HG02642 (cell line): Measurements from ENCODE around the gene DLG4.
"Not testable (repeated sequence)": the region's sequence is repeated elsewhere in the genome, so short reads cannot be mapped to it uniquely, and the experiment has no call there.

ENCODE experiments used
- ATAC-seq: cut with Tn5 transposase; IDR thresholded peaks from one replicate; pipeline ENCODE4 v1.9.1; 2021; ENCODE audit warnings: mild to moderate bottlenecking; ENCODE audit not compliant: unreplicated experiment, poor library complexity

Gene DLG4

DNA sequence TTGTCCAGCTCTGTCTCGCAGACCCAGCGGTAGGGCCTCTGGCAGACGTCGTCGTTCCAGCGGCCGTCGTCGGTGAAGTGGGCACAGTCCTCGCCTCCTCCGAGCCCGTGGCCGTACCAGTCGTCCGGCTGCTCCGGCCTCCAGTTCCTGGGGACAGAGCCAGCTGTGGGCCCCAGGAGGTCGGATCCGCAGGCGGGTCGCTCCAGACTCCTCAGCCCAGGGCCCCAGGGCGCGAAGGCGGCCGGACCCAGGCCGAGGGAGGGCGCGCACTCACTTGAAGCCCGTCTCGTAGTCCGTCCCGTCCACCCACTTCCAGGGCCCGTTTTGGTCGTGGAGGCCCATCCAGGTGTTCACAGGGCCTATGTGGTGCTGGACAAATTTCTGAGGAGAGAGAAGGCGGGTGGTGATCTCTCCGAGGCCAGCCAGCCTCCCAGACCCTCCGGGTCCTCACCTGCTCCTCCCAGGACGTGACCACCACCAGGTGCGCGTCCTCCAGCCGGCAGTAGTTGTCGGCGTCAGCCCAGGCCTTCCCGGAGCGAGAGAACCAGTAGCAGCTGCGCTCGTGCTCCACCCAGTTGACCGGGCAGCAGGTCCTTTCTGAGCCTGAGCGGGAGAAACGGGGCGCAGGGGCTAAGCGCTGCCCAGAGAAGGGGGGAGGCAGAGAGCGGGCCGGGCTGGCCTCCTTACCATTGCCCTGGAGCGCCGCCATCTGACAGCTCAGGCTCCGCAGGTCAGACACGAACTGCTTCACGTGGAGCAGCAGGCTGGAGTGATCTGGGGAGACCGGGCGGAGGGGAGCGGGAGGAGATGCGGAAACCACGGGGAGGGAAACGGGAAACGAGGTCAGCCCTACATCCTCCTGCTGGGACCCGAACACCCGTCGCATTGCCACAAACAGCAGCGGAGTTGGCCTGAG, 45.7 kb downstream of the DLG4 start:
- no peak for ATAC-seq

DNA sequence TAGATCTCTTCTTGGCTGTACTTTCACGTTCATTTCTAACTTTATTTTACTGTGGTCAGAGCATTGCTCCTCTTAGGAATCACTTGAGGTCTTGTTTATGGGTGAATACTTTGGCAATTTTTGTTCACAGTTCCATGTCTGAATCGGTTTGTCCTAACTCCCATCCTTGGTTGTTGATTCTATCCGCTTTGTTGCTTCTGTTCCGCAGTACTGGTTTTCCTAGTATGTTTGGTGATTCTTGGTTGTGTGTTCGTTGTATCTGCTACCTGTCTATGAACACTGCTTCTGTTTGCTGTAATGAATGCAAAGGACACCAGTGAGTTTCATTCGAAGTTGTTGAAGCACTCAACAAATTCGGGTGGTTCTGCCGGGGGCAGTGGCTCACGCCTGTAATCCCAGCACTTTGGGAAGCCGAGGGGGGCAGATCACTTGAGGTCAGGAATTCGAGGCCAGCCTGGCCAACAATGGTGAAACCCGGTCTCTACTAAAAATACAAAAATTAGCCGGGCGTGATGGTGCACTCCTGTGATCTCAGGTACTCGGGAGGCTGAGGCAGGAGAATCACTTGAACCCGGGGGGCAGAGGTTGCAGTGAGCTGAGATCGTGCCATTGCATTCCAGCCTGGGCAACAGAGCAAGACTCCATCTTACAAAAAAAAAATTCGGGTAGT, 47.0 kb downstream of the DLG4 start:
- ATAC-seq, result not testable (repeated sequence)

DNA sequence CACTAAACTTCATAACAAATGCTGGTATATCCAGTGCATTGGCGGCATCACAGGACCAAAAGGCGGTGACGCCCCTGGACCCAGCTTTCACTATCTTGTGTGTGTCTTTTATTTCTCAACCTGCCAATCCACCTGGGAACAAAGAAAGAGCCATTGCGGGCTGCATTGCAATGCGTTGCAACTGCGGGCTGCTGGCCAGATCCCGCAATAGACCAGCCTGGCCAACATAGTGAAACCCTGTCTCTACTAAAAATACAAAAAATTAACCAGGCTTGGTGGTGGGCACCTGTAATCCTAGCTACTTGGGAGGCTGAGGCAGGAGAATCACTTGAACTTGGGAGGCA, 50.1 kb downstream of the DLG4 start:
- not testable (repeated sequence) for ATAC-seq

DNA sequence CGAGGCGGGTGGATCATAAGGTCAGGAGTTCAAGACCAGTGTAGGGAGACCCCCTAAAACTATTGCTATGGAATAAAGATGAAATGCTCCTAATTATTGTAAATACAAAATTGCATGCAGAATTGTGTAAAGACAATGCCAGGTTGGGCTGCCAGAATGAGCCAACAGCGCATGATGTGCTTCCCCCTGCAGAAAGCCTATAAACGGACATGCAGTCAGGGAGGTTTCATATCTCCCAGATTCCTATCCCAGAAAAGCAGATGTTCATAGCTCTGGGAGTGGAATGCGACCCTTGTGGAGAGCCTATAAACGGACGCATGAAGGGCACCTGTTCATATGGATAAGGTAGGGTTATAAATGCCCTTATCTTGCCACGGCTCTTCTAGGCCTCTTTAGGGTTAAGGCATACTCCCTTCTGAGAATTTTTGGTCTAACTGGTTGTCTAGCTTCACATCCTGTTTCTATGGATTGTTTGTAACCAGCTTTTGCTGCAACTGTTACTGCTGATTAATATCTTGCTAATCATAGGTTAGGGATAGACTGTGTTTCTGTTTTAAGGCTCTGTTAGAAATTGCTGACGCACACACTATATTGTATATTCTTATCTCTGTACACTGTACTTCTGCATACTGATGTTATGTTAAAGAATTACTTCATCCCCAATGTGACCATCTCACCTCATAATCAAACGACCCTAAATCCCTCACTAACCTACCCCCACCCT, 50.6 kb downstream of the DLG4 start:
- ATAC-seq, result not testable (repeated sequence)

DNA sequence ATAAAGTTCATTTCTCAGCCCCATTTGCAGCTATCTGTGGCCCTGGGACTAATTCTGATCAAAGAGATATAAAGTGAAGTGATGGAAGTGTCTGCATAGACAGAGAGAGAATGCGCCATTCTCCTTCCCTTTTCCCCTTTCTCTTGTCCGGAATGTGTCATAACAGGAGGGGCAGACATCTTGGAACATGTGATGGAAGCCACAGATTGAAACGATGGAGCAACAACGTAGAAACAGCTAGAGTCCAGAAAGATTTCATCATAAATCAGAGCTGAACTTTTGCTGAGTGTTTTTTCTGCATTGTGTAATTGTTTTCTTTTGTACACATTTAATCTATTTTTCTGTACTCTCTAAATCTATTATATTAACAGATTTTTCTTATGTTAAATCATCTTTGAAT, 51.8 kb downstream of the DLG4 start:
- ATAC-seq, result no peak

DNA sequence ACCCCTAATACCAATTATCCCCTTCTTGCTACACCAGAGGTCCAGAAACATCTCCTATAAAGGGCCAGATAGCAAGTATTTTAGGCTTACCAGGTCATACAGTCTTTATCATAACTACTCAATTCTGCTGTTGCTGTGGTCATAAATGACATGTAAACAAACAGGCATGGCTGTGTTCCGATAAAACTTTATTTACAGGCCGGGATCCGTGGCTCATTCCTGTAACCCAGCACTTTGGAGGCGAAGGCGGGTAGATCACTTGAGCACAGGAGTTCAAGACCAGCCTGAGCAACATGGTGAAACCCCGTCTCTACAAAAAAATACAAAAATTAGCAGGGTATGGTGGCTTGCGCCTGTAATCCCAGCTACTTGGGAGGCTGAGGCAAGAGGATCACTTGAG, 52.8 kb downstream of the DLG4 start:
- ATAC-seq, result no peak

DNA sequence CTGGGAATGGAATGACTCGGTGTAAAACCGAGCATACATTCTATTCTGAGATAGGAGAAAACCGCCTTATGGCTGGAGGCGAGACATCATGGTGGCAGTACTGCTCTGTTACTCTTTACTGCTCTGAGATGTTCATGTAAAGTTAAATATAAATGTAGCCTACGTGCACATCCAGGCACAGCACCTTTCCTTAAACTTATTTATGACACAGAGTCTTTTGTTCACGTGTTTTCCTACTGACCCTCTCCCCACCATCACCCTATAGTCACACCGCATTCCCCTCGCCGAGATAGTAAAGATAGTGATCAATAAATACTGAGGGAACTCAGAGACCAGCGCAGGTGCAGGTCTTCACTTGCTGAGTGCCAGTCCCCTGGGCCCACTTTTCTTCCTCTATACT, 60.1 kb downstream of the DLG4 start:
- ATAC-seq, result not testable (repeated sequence)

DNA sequence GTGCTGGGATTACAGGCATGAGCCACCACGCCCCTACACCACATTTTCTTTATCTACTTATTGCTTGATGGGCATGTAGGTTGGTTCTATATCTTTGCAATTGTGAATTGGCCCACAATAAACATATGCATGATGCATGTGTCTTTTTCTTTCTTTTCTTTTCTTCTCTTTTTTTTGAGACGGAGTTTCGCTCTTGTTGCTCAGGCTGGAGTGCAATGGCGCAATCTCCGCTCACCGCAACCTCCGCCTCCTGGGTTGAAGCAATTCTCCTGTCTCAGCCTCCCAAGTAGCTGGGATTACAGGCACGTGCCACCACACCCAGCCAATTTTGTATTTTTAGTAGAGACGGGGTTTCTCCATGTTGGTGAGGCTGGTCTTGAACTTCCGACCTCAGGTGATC, 61.2 kb downstream of the DLG4 start:
- ATAC-seq, result not testable (repeated sequence)

DNA sequence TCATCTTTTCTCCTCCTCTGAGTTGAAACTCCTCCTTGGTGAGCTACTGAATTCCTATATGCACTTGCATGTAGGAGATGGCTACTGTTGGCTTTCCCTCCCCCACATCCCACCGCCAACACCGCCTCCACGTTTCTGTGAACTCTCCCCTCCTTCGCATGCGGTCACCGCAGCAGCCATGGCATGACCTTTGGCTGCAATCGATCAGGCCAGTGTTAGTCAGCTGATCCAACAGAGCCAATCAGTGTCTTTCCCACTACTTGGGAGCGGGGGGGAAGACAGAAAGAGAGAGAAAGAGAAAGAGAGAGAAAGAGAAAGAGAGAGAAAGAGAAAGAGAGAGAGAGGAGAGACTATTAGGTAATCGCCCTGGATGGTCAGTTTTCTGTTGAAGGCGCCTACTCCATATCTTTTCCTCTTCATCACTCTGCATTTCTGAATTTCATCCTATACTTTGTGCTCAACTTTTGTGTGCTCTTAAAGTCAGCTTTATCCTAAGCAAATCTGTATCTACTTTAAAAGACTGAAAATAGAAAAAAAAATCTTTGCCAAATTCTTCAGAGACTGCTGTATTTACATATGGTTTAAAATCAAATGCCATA, 63.2 kb downstream of the DLG4 start:
- no peak for ATAC-seq

DNA sequence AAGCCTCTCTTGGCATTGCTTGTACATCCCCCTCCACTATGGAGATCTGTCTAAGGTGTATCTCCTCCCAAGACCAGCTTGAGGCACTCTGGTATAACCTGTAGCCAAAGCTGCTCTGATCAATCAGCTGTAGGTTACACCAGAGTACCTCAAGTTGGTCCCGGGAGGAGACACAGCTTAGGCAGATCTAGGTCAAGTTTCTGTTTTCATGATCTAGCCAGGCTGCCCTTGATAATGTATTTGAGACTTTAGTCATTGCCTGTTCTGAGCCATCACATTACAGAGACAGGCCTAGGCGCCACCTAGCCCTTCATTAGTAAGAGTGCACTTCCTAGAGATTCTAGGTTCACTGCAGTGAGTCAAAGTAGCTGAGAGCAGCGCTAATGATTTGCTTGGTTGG, 71.9 kb downstream of the DLG4 start:
- ATAC-seq, result no peak

DNA sequence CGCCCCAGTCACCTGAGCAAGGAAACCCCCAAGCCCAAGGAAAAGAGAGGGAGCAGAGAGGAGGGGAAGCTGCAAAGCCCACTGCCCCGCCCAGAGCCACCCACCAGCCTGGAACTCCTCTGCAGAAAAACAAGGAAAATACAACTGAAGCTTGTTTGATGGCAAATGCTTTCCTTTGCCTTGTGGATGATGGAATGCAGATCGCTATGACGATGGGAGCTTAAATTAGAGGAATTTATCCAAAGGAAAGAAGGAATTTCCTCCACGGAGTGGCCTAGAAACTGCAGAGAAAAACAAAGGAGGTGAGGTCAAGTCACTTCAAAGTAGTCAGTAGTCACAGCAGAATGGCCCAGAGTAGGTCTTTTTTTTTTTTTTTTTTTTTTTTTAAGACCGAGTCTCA, 73.5 kb downstream of the DLG4 start:
- ATAC-seq, result no peak

DNA sequence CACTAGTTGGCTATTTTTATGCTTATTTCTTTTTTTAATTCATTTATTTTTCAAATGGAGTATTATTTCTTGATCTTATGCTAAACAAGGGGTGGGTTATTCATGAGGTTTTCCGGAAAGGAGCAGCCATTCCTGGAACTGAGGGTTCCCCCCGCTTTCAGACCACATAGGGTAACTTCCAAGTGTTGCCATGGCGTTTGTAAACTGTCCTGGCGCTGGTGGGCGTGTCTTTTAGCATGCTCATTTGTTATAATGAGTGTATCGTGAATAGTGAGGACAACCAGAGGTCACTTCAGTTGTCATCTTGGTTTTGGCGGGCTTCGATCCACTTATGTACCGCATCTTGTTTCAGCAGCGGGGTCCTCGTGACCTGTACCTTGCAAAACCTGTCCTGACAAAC, 75.4 kb downstream of the DLG4 start:
- ATAC-seq, result no peak

DNA sequence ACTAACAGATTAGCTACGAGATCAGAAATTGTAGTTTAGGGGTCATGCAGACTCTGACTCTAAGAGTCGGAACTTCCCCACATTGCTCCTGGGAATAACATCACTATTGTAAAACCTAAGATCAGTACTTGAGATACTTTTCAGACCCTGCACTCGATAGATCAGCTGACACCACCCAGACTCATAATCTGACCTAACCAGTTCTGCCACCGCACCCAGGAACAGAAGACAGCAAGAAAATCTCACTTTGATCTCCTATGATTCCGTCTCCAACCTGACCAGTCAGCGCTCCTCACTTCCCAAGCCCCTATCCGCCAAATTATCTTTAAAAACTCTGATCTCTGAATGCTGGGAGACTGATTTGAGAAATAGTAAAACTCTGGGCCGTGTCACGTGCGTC, 77.8 kb downstream of the DLG4 start:
- ATAC-seq, result no peak

DNA sequence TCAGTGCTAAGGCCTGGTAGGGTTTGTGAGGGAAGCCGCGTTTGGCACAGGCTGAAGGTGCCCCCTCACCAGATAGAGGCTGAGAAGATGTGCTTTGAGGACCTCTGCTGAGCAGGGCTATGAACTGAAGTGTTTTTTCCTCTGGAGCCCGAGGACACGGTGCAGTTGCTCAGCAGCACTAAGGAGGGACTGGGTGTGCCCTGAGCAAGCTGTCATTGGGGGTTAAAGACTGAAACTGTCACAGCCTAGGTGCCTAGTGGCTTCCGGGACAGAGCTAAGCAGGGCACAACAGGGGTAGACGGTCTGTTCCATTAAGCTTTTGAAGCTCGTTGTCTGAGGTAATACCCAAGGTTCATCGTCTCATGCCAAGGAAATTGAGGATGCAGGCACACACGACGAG, 80.2 kb downstream of the DLG4 start:
- ATAC-seq, result no peak

DNA sequence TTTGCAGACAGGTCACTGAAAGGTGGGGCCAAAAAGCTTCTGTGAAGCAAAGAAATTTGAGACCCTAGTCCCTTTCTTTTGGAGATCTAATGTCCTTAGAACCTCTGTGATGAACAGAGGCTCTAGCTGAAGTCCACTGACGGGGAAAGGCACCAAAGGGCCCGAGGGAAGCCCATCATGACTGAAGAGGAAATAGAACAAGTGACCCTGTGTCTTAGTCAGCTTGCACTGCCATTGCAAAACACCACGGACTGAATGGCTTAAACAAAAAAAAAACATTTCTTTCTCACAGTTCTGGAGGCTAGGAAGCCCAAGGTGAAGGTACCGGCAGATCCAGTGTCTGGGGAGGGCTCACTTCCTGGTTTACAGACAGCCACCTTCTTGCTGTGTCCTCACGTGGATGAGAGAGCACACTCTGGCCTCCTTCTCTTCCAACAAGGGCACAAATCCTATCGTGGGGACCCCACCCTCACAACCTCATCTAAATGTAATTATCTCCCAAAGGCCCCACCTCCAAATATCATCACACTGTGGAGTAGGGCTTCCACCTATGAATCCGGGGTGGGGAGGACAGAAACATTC, 80.7 kb downstream of the DLG4 start:
- ATAC-seq, result no peak

DNA sequence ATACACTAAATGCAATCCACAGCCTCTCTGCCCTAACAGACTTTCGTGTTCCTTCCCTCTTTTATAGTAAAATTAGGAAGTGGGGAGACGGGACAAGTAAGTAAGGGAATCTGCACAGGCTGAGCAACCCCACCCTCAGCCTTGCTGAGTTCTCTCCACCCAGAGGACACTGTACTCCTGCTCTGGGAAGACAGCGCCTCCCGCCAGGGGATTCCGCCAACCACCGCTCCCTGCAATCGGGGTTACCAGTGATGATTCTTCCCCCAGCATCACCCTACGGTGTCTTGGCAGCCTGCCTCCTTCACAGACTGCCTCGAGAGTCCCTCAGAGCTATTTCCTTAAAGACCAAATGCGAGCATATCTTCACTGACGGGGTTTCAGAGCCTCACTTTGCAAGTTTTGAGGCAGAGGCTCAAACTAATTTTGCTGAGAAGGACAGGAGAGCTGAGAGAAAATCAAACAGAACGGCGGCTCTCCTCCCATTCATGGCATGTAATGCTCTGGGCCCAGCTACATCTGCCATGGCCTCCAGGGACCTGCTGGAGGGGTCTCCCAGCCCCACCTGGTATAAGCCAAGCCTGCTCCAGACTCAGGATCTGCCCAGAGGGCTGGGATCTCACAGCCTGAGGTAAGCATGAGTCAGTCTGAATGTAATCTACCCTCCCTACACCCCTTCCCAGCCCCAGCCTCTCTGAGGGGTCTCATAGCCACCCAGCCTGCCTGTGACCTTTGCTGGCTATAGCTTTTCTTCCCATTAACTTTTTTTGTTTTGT, 82.3 kb downstream of the DLG4 start:
- ATAC-seq, result no peak
